Activated naive CD8-positive, alpha-beta T cell (primary cell): ENCODE results near the gene PITPNC1.
A peak's percentile ranks its signal among the peaks of the same experiment; 100 is the strongest.
"Not testable (repeated sequence)": the region's sequence is repeated elsewhere in the genome, so short reads cannot be mapped to it uniquely, and the experiment has no call there.

Source experiments
- H3K27ac Mint-ChIP-seq: one replicate; pipeline ENCODE4 v1.8.0; 2021; ENCODE audit warnings: mixed read lengths
- H3K27me3 Mint-ChIP-seq: one replicate; pipeline ENCODE4 v1.8.0; 2021; ENCODE audit warnings: mixed read lengths
- H3K36me3 Mint-ChIP-seq: one replicate; pipeline ENCODE4 v1.8.0; 2021; ENCODE audit warnings: mixed read lengths
- H3K4me1 Mint-ChIP-seq: one replicate; pipeline ENCODE4 v1.8.0; 2021; ENCODE audit warnings: low read depth, mixed read lengths
- H3K4me3 Mint-ChIP-seq: one replicate; pipeline ENCODE4 v1.8.0; 2021; ENCODE audit warnings: mild to moderate bottlenecking, mixed read lengths
- H3K9me3 Mint-ChIP-seq: one replicate; pipeline ENCODE4 v1.8.0; 2021; ENCODE audit warnings: low read depth, mixed read lengths

Gene PITPNC1

GRCh38 chr17:67379251-67379630, 2.2 kb downstream of the PITPNC1 start:
- no peaks in the 10 kb centered on the region for H3K9me3 Mint-ChIP-seq
- peak overlapping the region; percentile 95 for H3K4me3 Mint-ChIP-seq
- no peaks in the 10 kb centered on the region for H3K27me3 Mint-ChIP-seq
- peak overlapping the region; percentile 96 for H3K27ac Mint-ChIP-seq
- H3K36me3 Mint-ChIP-seq: peaks cover 2% of the 10 kb centered on the region
- peaks cover 51% of the 10 kb centered on the region for H3K4me1 Mint-ChIP-seq

- Mint-ChIP-seq H3K4me3 (peak overlapping the region; percentile 62), H3K27ac (peak overlapping the region; percentile 89), H3K4me1 (peaks cover 48% of the 10 kb centered on the region), H3K27me3 (no peaks in the 10 kb centered on the region), H3K36me3 (peaks cover 2% of the 10 kb centered on the region), H3K9me3 (no peaks in the 10 kb centered on the region)
Measured at GRCh38 chr17:67381929-67382257, 4.8 kb downstream of the PITPNC1 start.

- Mint-ChIP-seq H3K4me1 (peaks cover 68% of the 10 kb centered on the region), H3K27ac (peak overlapping the region; percentile 78), H3K4me3 (no peak overlapping the region), H3K36me3 (peaks cover 5% of the 10 kb centered on the region), H3K9me3 (no peaks in the 10 kb centered on the region), H3K27me3 (no peaks in the 10 kb centered on the region)
Measured at GRCh38 chr17:67385122-67385988, 8.3 kb downstream of the PITPNC1 start.

DNA sequence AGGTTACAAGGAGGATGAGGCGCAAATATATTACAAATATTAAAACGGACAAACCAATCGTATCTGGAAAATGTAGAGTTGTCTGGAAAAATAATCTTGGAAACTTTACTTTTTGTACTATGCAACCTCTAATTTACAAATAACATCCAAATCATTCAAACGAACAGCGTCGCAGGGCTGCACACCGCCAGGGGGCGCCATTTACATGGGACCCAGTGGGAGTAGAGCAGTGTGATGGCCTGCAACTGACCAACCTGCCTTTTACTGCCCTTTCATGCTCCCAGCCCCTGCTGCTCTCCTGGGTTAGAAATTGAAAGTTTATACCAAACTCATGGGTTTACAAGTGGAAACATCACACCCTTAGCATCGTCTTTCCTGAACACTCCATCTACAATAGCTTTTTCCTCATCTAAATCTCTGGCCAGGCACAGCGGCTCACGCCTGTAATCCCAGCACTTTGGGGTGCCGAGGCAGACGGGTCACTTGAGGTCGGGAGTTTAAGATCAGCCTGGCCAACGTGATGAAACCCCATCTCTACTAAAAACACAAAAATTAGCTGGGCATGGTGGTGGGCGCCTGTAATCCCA, 10.0 kb downstream of the PITPNC1 start:
- Mint-ChIP-seq H3K27me3 (no peaks in the 10 kb centered on the region), H3K36me3 (peaks cover 6% of the 10 kb centered on the region), H3K9me3 (no peaks in the 10 kb centered on the region), H3K4me3 (no peak overlapping the region), H3K27ac (peak overlapping the region; percentile 88), H3K4me1 (peaks cover 74% of the 10 kb centered on the region)

DNA sequence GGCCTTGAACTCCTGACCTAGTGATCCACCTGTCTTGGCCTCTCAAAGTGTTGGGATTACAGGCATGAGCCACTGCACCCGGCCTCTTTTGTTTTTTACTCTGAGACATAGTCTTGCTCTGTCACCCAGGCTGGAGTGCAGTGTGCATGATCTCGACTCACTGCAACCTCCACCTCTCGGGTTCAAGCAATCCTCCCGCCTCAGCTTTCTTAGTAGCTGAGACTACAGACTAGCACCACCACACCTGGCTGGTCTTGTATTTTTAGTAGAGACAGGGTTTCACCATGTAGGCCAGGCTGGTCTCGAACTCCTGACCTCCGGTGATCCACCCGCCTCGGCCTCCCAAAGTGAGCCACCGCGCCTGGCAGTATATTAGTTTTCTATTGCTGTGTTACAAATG, 11.5 kb downstream of the PITPNC1 start:
- H3K36me3 Mint-ChIP-seq, H3K27me3 Mint-ChIP-seq, H3K4me3 Mint-ChIP-seq, H3K9me3 Mint-ChIP-seq: not testable (repeated sequence)
- Mint-ChIP-seq H3K27ac (peak overlapping the region; percentile 84), H3K4me1 (peaks cover 76% of the 10 kb centered on the region)

GRCh38 chr17:67388986-67389385, 11.9 kb downstream of the PITPNC1 start:
- H3K27me3 Mint-ChIP-seq: no peaks in the 10 kb centered on the region
- peaks cover 76% of the 10 kb centered on the region for H3K4me1 Mint-ChIP-seq
- peaks cover 11% of the 10 kb centered on the region for H3K36me3 Mint-ChIP-seq
- peak overlapping the region; percentile 84 for H3K27ac Mint-ChIP-seq
- no peaks in the 10 kb centered on the region for H3K9me3 Mint-ChIP-seq
- no peak overlapping the region for H3K4me3 Mint-ChIP-seq

DNA sequence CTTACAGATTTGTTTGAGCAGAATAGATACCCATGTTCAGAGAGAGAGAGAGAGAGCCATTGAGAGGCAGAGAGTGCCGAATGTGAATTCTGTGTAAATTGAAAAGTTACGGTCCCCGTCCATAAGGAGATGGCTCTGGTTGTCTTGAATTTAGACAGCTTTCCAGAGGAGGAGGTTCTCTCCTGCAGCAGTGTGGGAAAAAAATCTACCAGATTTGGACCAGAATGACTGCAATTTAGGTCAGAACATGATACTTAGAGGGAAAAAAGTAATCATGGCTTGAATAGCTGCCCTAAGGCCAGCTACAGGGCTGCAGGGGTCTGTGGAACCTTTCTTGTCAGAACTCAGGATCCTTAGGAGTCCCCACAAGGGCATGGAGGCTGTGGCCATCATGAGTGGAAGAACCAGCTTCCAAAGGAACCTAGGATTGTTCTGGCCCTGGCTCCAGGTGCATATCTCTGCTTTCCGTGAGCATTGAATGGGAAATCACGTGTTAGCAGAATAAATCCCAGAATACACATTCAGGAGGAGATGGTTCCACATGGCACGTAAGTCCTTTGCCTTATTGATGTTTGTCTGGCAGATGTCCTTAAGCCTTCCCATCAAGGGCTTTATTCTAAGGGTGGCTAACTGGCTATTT, 13.0 kb downstream of the PITPNC1 start:
- Mint-ChIP-seq H3K9me3 (no peaks in the 10 kb centered on the region), H3K27me3 (no peaks in the 10 kb centered on the region), H3K4me3 (peak overlapping the region; percentile 71), H3K4me1 (peaks cover 80% of the 10 kb centered on the region), H3K36me3 (peaks cover 13% of the 10 kb centered on the region), H3K27ac (peak overlapping the region; percentile 94)

DNA sequence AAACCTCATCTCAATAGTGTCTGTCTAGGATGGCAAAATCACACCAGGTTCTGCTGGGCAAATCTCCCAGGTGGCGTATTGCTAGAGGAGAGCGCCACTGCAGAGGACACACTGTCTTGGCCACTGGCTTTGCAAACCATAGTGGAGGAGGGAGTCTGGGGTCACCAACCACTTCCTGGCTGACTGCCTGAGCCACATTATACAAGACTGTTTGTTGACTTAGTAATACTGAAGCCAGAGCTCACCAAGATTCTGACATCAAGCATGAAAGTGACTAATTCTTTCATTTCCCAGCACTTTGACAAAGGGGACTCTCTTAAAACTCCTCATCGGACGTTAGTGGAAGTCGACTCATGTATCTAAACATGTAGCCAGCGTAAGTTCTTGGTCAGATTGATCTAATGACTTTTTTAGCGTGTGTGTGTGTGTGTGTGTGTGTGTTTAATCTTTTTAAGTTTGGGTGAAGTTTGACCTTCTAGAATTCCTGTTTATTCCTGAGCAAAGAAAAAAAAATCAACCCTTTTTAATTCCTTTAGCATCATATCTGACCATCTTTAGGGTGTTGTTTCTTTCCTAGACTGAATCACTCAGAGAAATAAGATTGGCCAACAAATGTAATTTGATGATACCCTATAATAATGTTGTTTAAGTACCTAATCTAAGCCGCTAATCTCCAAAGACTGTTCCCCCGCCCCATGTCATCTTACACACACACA, 13.7 kb downstream of the PITPNC1 start:
- H3K36me3 Mint-ChIP-seq: peaks cover 14% of the 10 kb centered on the region
- peak overlapping the region; percentile 71 for H3K4me3 Mint-ChIP-seq
- H3K27me3 Mint-ChIP-seq: no peaks in the 10 kb centered on the region
- peaks cover 81% of the 10 kb centered on the region for H3K4me1 Mint-ChIP-seq
- H3K27ac Mint-ChIP-seq: peak overlapping the region; percentile 94
- no peaks in the 10 kb centered on the region for H3K9me3 Mint-ChIP-seq

DNA sequence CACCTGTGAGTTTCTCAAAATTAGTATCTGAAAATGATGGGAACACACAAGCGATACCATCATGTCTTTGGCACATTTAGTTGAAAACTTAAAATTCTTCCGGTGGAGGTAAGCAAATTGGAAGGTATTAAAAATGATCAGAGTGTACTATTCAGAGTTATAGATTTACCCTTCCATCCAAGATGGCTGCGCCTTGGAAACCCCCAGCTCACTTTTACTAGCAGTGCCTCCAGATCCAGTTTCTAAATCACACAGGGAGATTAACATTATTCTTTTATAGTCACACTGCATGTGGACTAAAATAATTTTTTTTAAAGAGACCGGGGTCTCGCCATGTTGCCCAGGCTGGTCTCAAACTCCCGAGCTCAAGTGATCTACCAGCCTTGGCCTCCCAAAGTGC, 15.0 kb downstream of the PITPNC1 start:
- Mint-ChIP-seq H3K27ac (peak overlapping the region; percentile 93), H3K9me3 (no peaks in the 10 kb centered on the region), H3K27me3 (no peaks in the 10 kb centered on the region), H3K4me1 (peaks cover 73% of the 10 kb centered on the region), H3K36me3 (peaks cover 14% of the 10 kb centered on the region), H3K4me3 (peak overlapping the region; percentile 27)

DNA sequence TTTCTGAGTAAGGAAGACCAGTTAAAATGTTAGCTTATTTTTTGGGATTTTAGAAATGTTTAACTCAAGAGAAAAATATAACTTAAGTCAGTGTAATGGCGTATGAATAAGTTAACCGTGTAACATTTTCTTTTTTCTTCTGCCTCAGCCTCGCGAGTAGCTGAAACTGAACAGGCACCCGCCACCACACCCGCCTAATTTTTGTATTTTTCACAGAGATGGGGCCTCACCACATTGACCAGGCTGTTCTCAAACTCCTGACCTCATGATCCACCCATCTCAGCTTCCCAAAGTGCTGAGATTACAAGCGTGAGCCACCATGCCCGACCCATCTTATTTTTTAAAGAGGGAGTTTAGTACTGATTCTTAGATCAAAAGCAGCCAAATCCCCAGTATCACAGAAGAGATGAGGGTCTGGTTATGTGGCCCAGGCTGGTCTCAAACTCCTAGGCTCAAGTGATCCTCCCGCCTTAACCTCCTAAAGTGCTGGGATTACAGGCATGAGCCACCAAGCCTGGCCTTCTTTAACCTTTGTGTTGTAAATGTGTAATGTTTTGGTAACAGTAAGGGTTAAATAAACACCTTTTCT, 16.8 kb downstream of the PITPNC1 start:
- Mint-ChIP-seq H3K4me1 (peaks cover 72% of the 10 kb centered on the region), H3K9me3 (no peaks in the 10 kb centered on the region), H3K4me3 (no peak overlapping the region), H3K27ac (peak overlapping the region; percentile 93), H3K36me3 (peaks cover 14% of the 10 kb centered on the region), H3K27me3 (no peaks in the 10 kb centered on the region)

- Mint-ChIP-seq H3K36me3 (peaks cover 4% of the 10 kb centered on the region), H3K27ac (peak overlapping the region; percentile 96), H3K4me3 (peak overlapping the region; percentile 71), H3K27me3 (no peaks in the 10 kb centered on the region), H3K9me3 (no peaks in the 10 kb centered on the region), H3K4me1 (peaks cover 75% of the 10 kb centered on the region)
Measured at GRCh38 chr17:67399676-67400075, 22.6 kb downstream of the PITPNC1 start.

GRCh38 chr17:67400193-67400592, 23.1 kb downstream of the PITPNC1 start:
- Mint-ChIP-seq H3K36me3 (peaks cover 4% of the 10 kb centered on the region), H3K27ac (peak overlapping the region; percentile 96), H3K4me3 (peak overlapping the region; percentile 71), H3K4me1 (peaks cover 74% of the 10 kb centered on the region), H3K9me3 (no peaks in the 10 kb centered on the region), H3K27me3 (no peaks in the 10 kb centered on the region)

DNA sequence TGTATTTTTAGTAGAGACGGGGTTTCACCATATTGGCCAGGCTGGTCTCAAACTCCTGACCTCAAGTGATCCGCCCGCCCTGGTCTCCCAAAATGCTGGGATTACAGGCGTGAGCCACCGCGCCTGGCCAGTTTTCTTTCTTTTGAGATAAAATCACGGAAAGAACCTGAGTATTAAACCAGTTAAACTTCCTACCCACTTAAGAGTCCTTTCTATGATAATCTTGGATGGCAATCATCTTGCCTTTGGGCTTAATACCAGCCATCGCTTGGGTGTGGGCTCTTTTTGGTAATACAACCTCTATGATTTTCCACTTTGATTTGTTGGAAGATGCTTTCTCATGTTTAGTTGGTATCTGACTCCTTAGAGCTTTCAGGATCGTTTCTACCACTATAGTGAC, 24.0 kb downstream of the PITPNC1 start:
- Mint-ChIP-seq H3K36me3 (peaks cover 3% of the 10 kb centered on the region), H3K4me1 (peaks cover 70% of the 10 kb centered on the region), H3K4me3 (peak overlapping the region; percentile 68), H3K27me3 (no peaks in the 10 kb centered on the region), H3K9me3 (no peaks in the 10 kb centered on the region), H3K27ac (peak overlapping the region; percentile 96)

DNA sequence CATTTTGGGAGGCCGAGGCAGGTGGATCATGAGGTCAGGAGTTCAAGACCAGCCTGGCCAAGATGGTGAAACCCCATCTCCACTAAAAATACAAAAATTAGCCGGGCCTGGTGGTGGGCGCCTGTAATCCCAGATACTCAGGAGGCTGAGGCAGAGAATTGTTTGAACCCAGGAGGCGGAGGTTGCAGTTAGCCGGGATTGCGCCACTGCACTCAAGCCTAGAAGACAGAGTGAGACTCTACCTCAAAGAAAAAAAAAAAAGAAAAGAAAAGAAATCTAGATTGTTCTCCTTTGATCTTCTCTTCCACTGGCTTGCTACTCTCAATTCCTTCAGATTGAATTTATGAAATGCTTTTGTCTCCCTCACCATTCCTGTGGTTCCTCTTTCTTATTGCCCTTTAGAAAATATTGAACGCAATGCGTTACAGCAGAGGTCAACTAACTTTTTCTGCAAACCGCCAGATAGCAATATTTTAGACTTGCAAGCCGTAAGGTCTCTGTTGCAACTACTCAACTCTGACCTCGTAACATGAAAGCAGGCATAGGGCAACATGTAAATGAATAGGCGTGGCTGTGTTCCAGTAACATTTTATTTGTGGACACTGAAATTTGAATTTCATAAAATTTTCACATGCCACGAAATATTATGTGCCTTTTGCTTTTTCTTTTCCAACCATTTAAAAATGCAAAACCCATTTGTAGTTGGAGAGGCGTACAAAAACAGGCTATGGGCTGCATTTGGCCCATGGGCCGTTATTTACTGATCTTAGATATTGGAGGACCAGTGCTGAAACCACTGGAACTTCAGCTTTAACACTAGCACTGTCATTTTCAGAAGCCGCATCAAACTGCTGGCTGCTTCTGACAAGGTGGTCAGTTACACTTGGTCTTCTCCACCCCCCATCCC, 24.8 kb downstream of the PITPNC1 start:
- Mint-ChIP-seq H3K27ac (peak overlapping the region; percentile 96), H3K36me3 (peaks cover 3% of the 10 kb centered on the region), H3K4me1 (peaks cover 74% of the 10 kb centered on the region), H3K4me3 (peak overlapping the region; percentile 60), H3K9me3 (no peaks in the 10 kb centered on the region), H3K27me3 (no peaks in the 10 kb centered on the region)
